ENCODE data around the gene WDR1.
A peak's percentile ranks its signal among the peaks of the same experiment; 100 is the strongest.

DNA sequence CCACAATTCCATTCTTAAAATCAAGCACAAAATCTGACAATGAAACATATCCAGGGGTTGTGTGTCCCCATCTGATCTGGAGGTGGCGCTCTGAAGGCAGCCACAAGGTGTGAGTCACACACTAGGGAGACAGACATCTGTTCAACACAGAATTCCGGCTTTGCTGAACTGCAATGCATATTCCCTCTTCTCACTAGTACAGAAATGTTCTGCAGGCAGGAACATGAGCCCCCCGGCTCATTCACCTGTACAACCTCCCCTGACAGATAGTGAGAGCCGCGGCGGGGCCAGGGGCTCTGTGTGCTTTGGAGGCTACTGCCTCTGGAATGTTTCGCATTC, 41.9 kb downstream of the WDR1 start:
- no peak for TF ChIP-seq YY1 (IDR thresholded peaks at IDR 0.05; ENCODE audit: low read depth)
- TF ChIP-seq, protein P1, sequence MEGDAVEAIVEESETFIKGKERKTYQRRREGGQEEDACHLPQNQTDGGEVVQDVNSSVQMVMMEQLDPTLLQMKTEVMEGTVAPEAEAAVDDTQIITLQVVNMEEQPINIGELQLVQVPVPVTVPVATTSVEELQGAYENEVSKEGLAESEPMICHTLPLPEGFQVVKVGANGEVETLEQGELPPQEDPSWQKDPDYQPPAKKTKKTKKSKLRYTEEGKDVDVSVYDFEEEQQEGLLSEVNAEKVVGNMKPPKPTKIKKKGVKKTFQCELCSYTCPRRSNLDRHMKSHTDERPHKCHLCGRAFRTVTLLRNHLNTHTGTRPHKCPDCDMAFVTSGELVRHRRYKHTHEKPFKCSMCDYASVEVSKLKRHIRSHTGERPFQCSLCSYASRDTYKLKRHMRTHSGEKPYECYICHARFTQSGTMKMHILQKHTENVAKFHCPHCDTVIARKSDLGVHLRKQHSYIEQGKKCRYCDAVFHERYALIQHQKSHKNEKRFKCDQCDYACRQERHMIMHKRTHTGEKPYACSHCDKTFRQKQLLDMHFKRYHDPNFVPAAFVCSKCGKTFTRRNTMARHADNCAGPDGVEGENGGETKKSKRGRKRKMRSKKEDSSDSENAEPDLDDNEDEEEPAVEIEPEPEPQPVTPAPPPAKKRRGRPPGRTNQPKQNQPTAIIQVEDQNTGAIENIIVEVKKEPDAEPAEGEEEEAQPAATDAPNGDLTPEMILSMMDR (IDR thresholded peaks at IDR 0.05): peak; percentile 69
- TF ChIP-seq USF2 (IDR thresholded peaks at IDR 0.05; ENCODE audit: borderline replicate concordance, low read depth, low read length): no peak
- peak; percentile 59 for TF ChIP-seq RAD21 (IDR thresholded peaks at IDR 0.05; ENCODE audit: low read length)
- TF ChIP-seq MEF2A (IDR thresholded peaks at IDR 0.05; ENCODE audit: borderline replicate concordance, low read depth): no peak
- no peak for TF ChIP-seq MXI1 (IDR thresholded peaks at IDR 0.05; ENCODE audit: low read depth, low read length)
- TF ChIP-seq ELF1 (IDR thresholded peaks at IDR 0.05): no peak

Measured in SK-N-SH (cell line).